Neuronal stem cell (in vitro differentiated cells): ENCODE measurements around the gene AHSP.

Experiments
- DNase-seq: peaks from one replicate; pipeline ENCODE4 v3.0.0-alpha.2; 2013; ENCODE audit warnings: low spot score
- H2AFZ ChIP-seq: one replicate; pipeline ENCODE4 v1.6.1; 2013; ENCODE audit warnings: mild to moderate bottlenecking, low read length, inconsistent platforms
- H2AK5ac ChIP-seq: 2 replicates; pipeline ENCODE4 v1.6.1; 2013; ENCODE audit warnings: low read depth, mild to moderate bottlenecking, inconsistent platforms, low read length, moderate library complexity, mixed read lengths
- H2BK120ac ChIP-seq: 2 replicates; pipeline ENCODE4 v1.6.1; 2013; ENCODE audit warnings: low read depth, mild to moderate bottlenecking, inconsistent platforms, low read length, moderate library complexity, mixed read lengths
- H2BK12ac ChIP-seq: one replicate; pipeline ENCODE4 v1.6.1; 2013; ENCODE audit warnings: low read length, inconsistent platforms
- H2BK15ac ChIP-seq: 2 replicates; pipeline ENCODE4 v1.6.1; 2013; ENCODE audit warnings: mild to moderate bottlenecking, low read length, inconsistent platforms, mixed read lengths
- H2BK5ac ChIP-seq: one replicate; pipeline ENCODE4 v1.6.1; 2013; ENCODE audit warnings: inconsistent platforms, mild to moderate bottlenecking, low read length, moderate library complexity
- H3K14ac ChIP-seq: one replicate; pipeline ENCODE4 v1.6.1; 2013; ENCODE audit warnings: low read length, inconsistent platforms
- H3K18ac ChIP-seq: 2 replicates; pipeline ENCODE4 v1.6.1; 2013; ENCODE audit warnings: low read length, inconsistent platforms
- H3K23ac ChIP-seq: 2 replicates; pipeline ENCODE4 v1.6.1; 2013; ENCODE audit warnings: low read depth, mild to moderate bottlenecking, mixed read lengths, low read length, inconsistent platforms; ENCODE audit not compliant: poor library complexity
- H3K27ac ChIP-seq: replicated peaks from 3 replicates; pipeline ENCODE4 v1.5.1; 2013; ENCODE audit warnings: low read length, inconsistent platforms
- H3K27me3 ChIP-seq, 3 experiments: 2 replicates each; pipeline ENCODE4 v1.6.1; 2013; ENCODE audit warnings: low read length in 3 of 3, mild to moderate bottlenecking in 2 of 3, inconsistent platforms in 1 of 3, low read depth in 1 of 3, mixed read lengths in 1 of 3, moderate library complexity in 1 of 3; ENCODE audit not compliant: control insufficient read depth in 3 of 3, insufficient read depth in 3 of 3
- H3K36me3 ChIP-seq, 2 donors: replicated peaks in 1 of 2; 2 replicates each; pipeline ENCODE4 v1.6.1; 2013; ENCODE audit warnings: low read length in 2 of 2; ENCODE audit not compliant: control insufficient read depth in 2 of 2, insufficient read depth in 2 of 2
- H3K4ac ChIP-seq: 2 replicates; pipeline ENCODE4 v1.6.1; 2013; ENCODE audit warnings: inconsistent platforms, mild to moderate bottlenecking, low read length, moderate library complexity
- H3K4me1 ChIP-seq, 2 donors: 1 replicate in 1 of 2; 2 replicates in 1 of 2; pipeline ENCODE4 v1.6.1; 2013; ENCODE audit warnings: low read length in 2 of 2, low read depth in 1 of 2; ENCODE audit not compliant: control insufficient read depth in 2 of 2, insufficient read depth in 1 of 2
- H3K4me2 ChIP-seq: one replicate; pipeline ENCODE4 v1.6.1; 2013; ENCODE audit warnings: mild to moderate bottlenecking, low read length, inconsistent platforms; ENCODE audit not compliant: insufficient read depth, poor library complexity, severe bottlenecking
- H3K4me3 ChIP-seq, 2 donors: 2 replicates each; pipeline ENCODE4 v1.5.1; 2013; ENCODE audit warnings: low read length in 2 of 2, mild to moderate bottlenecking in 2 of 2, inconsistent platforms in 1 of 2, moderate library complexity in 1 of 2
- H3K79me1 ChIP-seq: one replicate; pipeline ENCODE4 v1.6.1; 2013; ENCODE audit warnings: low read depth, mild to moderate bottlenecking, inconsistent platforms, low read length, moderate library complexity
- H3K9ac ChIP-seq: one replicate; pipeline ENCODE4 v1.6.1; 2013; ENCODE audit warnings: mild to moderate bottlenecking, low read depth, low read length, inconsistent platforms; ENCODE audit not compliant: poor library complexity
- H3K9me3 ChIP-seq, 2 donors: replicated peaks in 1 of 2; 2 replicates each; pipeline versions ENCODE3 to v1.6.1; 2013; ENCODE audit warnings: low read length in 2 of 2, mild to moderate bottlenecking in 2 of 2, inconsistent platforms in 1 of 2, low read depth in 1 of 2, mixed read lengths in 1 of 2, moderate library complexity in 1 of 2; ENCODE audit not compliant: control insufficient read depth in 2 of 2, insufficient read depth in 1 of 2
- H4K8ac ChIP-seq: one replicate; pipeline ENCODE4 v1.6.1; 2013; ENCODE audit warnings: low read depth, mild to moderate bottlenecking, inconsistent platforms, low read length, moderate library complexity
- H4K91ac ChIP-seq: one replicate; pipeline ENCODE4 v1.6.1; 2013; ENCODE audit warnings: low read length, low read depth, mild to moderate bottlenecking, inconsistent platforms; ENCODE audit not compliant: poor library complexity
- WGBS, 2 donors: extraction: QIAGEN DNeasy Blood & Tissue Kit; methylation state at CpG; one replicate each; pipeline ENCODE4 v1.1.7; 2013; ENCODE audit warnings: missing lambda C conversion rate in 2 of 2, mixed read lengths in 1 of 2; ENCODE audit not compliant: insufficient read length in 2 of 2, insufficient replicate concordance in 1 of 2; ENCODE audit errors: extremely low coverage in 2 of 2; 5-methylcytosine and 5-hydroxymethylcytosine counted together

Gene AHSP

DNA sequence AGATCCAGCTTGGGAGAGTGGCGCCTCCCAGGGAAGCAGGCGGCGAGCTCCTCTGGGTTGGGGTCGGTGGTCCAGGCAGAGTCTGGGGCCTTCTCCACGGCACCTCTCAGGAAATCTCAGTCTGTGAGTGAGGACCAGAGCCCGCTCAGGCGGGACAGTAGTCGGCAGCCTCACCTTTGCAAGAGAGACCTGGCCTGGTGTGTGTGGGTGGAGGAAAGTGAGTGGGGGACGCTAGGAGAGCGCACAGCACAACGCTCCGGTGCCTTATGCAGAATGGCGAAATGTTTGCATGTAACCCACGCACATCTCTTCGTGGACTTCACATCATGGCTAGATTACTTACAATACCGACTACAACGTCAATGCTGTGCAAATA is 2.2 kb downstream of the AHSP start:
- Histone ChIP-seq H3K9ac (no peak overlapping the region), H2BK5ac (no peak overlapping the region), H3K14ac (no peak overlapping the region), H3K4me2 (peak overlapping the region; percentile 56), H3K27ac (no peak overlapping the region), H4K91ac (no peak overlapping the region), H2BK120ac (no peak overlapping the region), H3K36me3 (no peaks in the 10 kb centered on the region), H3K18ac (no peak overlapping the region), H3K4ac (no peak overlapping the region), H2BK12ac (no peak overlapping the region), H2BK15ac (peak overlapping the region; percentile 42), H4K8ac (no peak overlapping the region), H3K79me1 (no peaks in the 10 kb centered on the region), H2AFZ (peak overlapping the region; percentile 73), H3K9me3 (peaks cover 3 to 9% of the 10 kb centered on the region in 2 donors), H3K27me3 (peaks cover 0 to 42% (median 34%) of the 10 kb centered on the region in 3 experiments), H3K23ac (no peak overlapping the region), H2AK5ac (no peak overlapping the region), H3K4me1 (peaks cover 0 to 4% of the 10 kb centered on the region in 2 donors), H3K4me3 (peak overlapping the region; percentile 10 to 68)
- no CpG with 5 or more reads among the region's 17 CpGs for WGBS, 2 donors
- no peak for DNase-seq

DNA sequence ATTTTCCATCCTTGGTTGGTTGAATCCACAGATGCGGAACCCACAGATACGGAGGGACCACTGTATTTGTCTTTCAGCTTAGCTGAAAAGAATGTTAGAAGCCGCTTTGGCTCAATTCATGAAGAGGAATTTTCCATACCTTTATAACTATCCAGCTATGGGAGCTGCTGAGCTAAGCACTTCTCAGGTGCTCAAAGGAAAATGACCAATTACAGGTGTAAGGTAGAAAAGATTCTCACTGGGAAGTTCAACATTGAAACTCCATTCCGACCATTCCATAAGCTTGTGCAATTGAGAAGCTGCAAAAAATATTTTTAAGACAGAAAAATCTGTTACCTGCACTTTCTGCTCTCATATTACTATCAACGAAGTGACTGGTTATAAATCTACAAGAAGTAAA is 2.7 kb downstream of the AHSP start:
- no CpG with 5 or more reads among the region's 5 CpGs for WGBS, 2 donors
- no peak overlapping the region for H3K14ac ChIP-seq
- no peak overlapping the region for H2BK15ac ChIP-seq
- H3K79me1 ChIP-seq: no peaks in the 10 kb centered on the region
- H3K27ac ChIP-seq: no peak overlapping the region
- no peak overlapping the region for H4K91ac ChIP-seq
- H2BK12ac ChIP-seq: no peak overlapping the region
- no peak overlapping the region for H3K4ac ChIP-seq
- H3K4me1 ChIP-seq: peaks cover 0 to 4% of the 10 kb centered on the region in 2 donors
- H2AK5ac ChIP-seq: no peak overlapping the region
- no peak overlapping the region for H3K18ac ChIP-seq
- peaks cover 3 to 9% of the 10 kb centered on the region in 2 donors for H3K9me3 ChIP-seq
- peaks cover 0 to 42% (median 34%) of the 10 kb centered on the region in 3 experiments for H3K27me3 ChIP-seq
- H3K4me3 ChIP-seq: no peak overlapping the region
- no peaks in the 10 kb centered on the region for H3K36me3 ChIP-seq
- H3K23ac ChIP-seq: no peak overlapping the region
- H2BK120ac ChIP-seq: no peak overlapping the region
- no peak overlapping the region for H3K4me2 ChIP-seq
- H3K9ac ChIP-seq: no peak overlapping the region
- H2BK5ac ChIP-seq: no peak overlapping the region
- H2AFZ ChIP-seq: no peak overlapping the region
- H4K8ac ChIP-seq: no peak overlapping the region
- DNase-seq: no peak

DNA sequence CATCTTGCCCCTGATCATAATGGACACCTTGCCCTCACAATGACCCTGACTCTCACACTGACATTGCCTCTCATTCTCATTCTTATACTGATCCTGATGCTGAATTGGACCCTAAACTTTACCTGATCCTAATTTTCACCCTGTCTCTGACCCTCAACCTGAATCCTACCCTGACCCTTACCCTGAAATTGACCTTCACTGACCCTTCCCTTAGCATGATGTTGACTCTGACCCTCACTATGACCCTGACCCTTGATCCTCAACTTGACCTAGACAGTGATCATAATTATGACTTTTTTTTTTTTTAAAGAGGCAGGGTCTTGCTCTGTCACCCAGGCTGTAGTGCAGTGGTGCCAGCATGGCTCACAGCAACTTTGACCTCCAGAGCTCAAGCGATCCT is 3.4 kb downstream of the AHSP start:
- Histone ChIP-seq H3K18ac (no peak overlapping the region), H3K27me3 (peaks cover 0 to 42% (median 34%) of the 10 kb centered on the region in 3 experiments), H2AK5ac (no peak overlapping the region), H3K14ac (no peak overlapping the region), H3K79me1 (no peaks in the 10 kb centered on the region), H4K91ac (no peak overlapping the region), H2BK12ac (no peak overlapping the region), H3K36me3 (no peaks in the 10 kb centered on the region), H3K9me3 (peaks cover 3 to 9% of the 10 kb centered on the region in 2 donors), H2BK5ac (no peak overlapping the region), H3K4me3 (no peak overlapping the region), H3K9ac (no peak overlapping the region), H3K4ac (no peak overlapping the region), H3K23ac (no peak overlapping the region), H3K4me2 (no peak overlapping the region), H2AFZ (no peak overlapping the region), H2BK120ac (no peak overlapping the region), H3K4me1 (peaks cover 0 to 4% of the 10 kb centered on the region in 2 donors), H3K27ac (no peak overlapping the region), H2BK15ac (no peak overlapping the region), H4K8ac (no peak overlapping the region)
- WGBS, 2 donors: no CpG with 5 or more reads among the region's 1 CpG
- no peak for DNase-seq

DNA sequence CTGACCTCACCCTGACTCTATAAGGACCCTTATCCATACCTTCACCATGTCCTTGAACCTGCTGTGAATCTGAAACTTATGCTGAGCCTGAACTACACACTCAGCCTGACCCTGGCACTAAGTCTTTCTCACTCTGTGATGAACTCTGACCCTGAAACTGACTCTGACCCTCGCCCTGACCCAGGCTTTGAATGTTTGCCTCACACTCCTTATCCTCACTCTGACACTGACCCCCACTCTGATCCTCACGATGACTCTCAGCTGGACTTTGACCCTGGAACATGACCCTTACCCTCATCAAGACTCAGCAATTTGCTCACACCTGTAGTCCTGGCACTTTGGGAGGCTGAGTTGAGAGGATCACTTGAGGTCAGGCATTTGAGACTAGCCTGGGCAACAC is 4.4 kb downstream of the AHSP start:
- peaks cover 3 to 9% of the 10 kb centered on the region in 2 donors for H3K9me3 ChIP-seq
- H3K14ac ChIP-seq: no peak overlapping the region
- no peak overlapping the region for H3K27ac ChIP-seq
- no peak overlapping the region for H3K4me2 ChIP-seq
- no peaks in the 10 kb centered on the region for H3K79me1 ChIP-seq
- no peak overlapping the region for H2AFZ ChIP-seq
- whole genome bisulfite sequencing, 2 donors: no CpG with 5 or more reads among the region's 2 CpGs
- H2BK5ac ChIP-seq: no peak overlapping the region
- no peak overlapping the region for H4K91ac ChIP-seq
- H3K23ac ChIP-seq: no peak overlapping the region
- H3K4me1 ChIP-seq: peaks cover 0 to 4% of the 10 kb centered on the region in 2 donors
- H3K18ac ChIP-seq: no peak overlapping the region
- H3K4ac ChIP-seq: no peak overlapping the region
- no peak overlapping the region for H4K8ac ChIP-seq
- no peak overlapping the region for H2BK12ac ChIP-seq
- no peak overlapping the region for H3K4me3 ChIP-seq
- H3K36me3 ChIP-seq: no peaks in the 10 kb centered on the region
- no peak overlapping the region for H2BK120ac ChIP-seq
- H3K9ac ChIP-seq: no peak overlapping the region
- no peak overlapping the region for H2BK15ac ChIP-seq
- no peak for DNase-seq
- peaks cover 0 to 48% (median 34%) of the 10 kb centered on the region in 3 experiments for H3K27me3 ChIP-seq
- H2AK5ac ChIP-seq: no peak overlapping the region
